ENCODE results near the gene FGGY.

The FGGY gene

DNA sequence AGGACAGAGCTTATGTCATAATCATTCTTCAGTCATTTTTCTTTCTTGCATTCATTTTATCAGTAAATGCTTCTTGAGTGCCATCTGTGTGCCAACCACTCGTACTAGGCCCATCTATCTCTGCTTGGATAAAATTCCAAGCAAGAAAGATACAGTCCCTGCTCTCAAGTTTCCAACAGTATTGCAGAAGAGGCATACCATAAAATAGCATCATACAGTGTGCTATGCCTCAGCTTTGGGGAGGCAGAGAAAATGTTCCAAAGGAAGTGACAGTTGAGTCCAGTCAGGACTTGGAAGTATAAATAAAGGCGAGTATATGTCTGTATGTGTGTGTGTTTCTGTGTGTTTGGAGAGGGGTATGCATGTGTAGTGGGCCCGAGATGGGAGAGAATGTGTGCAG is 404.5 kb downstream of the FGGY start:
- H3K36me3 ChIP-seq, result no peaks in the 10 kb centered on the region
- no peaks in the 10 kb centered on the region for H3K9me3 ChIP-seq (ENCODE audit: severe bottlenecking)
- no peaks in the 10 kb centered on the region for H3K27me3 ChIP-seq (ENCODE audit: insufficient read depth, low read depth, severe bottlenecking)
- H3K4me3 ChIP-seq (ENCODE audit: low read depth, low read length), result no peak overlapping the region
- no peak for DNase-seq
- H3K27ac ChIP-seq, result no peak overlapping the region
- TF ChIP-seq, protein P1, sequence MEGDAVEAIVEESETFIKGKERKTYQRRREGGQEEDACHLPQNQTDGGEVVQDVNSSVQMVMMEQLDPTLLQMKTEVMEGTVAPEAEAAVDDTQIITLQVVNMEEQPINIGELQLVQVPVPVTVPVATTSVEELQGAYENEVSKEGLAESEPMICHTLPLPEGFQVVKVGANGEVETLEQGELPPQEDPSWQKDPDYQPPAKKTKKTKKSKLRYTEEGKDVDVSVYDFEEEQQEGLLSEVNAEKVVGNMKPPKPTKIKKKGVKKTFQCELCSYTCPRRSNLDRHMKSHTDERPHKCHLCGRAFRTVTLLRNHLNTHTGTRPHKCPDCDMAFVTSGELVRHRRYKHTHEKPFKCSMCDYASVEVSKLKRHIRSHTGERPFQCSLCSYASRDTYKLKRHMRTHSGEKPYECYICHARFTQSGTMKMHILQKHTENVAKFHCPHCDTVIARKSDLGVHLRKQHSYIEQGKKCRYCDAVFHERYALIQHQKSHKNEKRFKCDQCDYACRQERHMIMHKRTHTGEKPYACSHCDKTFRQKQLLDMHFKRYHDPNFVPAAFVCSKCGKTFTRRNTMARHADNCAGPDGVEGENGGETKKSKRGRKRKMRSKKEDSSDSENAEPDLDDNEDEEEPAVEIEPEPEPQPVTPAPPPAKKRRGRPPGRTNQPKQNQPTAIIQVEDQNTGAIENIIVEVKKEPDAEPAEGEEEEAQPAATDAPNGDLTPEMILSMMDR (IDR thresholded peaks at IDR 0.05; ENCODE audit: low read depth, low read length), result no peak

DNA sequence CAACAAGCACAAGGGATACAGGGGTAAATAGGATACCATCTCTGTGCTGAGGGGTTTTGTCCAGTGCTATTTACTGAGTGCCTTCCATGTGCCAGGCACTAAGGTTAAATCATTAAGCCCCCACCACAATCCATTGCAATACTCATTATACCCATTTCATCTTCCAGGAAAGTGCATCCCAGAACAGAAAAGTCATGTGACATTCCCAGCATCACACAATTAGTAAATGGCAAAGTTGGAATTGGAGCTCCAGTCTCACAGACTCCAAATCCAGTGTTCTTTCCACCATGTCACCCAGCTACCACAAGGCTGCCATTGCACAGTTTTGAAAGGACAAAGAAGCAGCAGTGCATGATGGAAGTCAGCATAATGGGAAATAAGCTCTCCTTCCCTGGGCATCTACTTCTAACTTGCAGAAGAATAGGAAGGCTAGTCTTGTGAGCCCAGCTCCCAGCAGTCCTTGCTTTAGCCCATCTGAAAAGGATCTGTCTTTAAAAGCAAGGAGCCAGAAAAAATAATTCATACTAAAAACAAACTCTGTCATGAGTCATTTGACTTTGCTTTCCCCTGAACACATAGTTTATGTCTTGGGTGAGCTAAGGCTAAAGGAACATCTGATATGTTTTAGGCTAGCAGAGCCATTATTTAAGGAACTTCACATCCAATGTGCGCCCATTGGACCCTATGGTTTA is 406.5 kb downstream of the FGGY start:
- H3K4me3 ChIP-seq (ENCODE audit: low read depth, low read length), result no peak overlapping the region
- no peak for DNase-seq
- no peaks in the 10 kb centered on the region for H3K9me3 ChIP-seq (ENCODE audit: severe bottlenecking)
- no peaks in the 10 kb centered on the region for H3K27me3 ChIP-seq (ENCODE audit: insufficient read depth, low read depth, severe bottlenecking)
- H3K36me3 ChIP-seq, result no peaks in the 10 kb centered on the region
- no peak overlapping the region for H3K27ac ChIP-seq
- TF ChIP-seq, protein P1 (IDR thresholded peaks at IDR 0.05; ENCODE audit: low read depth, low read length), result no peak

DNA sequence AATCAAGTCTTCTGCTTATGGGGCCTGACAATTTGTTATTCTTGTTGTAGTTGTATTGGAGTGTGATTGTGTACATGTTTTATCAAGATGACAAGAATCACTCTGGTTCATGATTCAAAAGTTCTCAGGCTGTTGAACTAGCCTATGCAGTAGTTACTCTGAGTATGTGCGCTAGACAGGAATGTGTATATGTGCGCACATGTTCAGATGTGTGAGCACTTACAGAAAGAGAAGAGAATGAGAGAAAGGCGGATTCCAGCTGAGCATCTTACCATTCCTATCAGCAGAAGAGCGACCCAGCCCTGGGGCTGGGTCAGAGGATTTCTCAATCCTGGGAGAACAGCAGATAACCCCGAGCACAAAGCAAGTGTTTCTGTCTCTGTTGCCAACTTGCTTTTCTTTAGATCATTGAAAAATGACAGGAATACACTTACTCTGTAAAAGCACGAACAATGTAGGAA is 407.1 kb downstream of the FGGY start:
- H3K4me3 ChIP-seq (ENCODE audit: low read depth, low read length), result no peak overlapping the region
- no peak for DNase-seq
- H3K27ac ChIP-seq, result no peak overlapping the region
- H3K9me3 ChIP-seq (ENCODE audit: severe bottlenecking), result no peaks in the 10 kb centered on the region
- TF ChIP-seq, protein P1 (IDR thresholded peaks at IDR 0.05; ENCODE audit: low read depth, low read length), result no peak
- H3K27me3 ChIP-seq (ENCODE audit: insufficient read depth, low read depth, severe bottlenecking), result no peaks in the 10 kb centered on the region
- no peaks in the 10 kb centered on the region for H3K36me3 ChIP-seq

DNA sequence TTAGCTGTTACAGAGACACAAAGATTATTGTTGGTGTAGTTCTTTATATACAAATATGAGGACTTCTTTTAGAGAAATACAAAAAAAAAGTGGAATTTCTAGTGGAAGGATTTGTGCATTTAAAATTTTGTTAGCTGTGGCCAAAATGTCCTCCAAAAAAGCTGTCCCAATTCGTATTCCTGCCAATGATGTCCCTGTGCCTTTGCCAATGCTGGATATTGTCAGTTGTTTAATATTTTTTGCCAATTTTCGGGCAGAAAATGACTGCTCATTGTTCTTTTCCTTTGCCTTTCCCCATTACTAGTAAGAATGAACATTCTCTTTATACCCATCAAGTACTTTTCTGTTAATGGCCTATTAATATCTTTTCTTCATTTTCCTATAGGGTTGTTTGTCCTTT is 407.8 kb downstream of the FGGY start:
- no peak overlapping the region for H3K27ac ChIP-seq
- no peak for DNase-seq

DNA sequence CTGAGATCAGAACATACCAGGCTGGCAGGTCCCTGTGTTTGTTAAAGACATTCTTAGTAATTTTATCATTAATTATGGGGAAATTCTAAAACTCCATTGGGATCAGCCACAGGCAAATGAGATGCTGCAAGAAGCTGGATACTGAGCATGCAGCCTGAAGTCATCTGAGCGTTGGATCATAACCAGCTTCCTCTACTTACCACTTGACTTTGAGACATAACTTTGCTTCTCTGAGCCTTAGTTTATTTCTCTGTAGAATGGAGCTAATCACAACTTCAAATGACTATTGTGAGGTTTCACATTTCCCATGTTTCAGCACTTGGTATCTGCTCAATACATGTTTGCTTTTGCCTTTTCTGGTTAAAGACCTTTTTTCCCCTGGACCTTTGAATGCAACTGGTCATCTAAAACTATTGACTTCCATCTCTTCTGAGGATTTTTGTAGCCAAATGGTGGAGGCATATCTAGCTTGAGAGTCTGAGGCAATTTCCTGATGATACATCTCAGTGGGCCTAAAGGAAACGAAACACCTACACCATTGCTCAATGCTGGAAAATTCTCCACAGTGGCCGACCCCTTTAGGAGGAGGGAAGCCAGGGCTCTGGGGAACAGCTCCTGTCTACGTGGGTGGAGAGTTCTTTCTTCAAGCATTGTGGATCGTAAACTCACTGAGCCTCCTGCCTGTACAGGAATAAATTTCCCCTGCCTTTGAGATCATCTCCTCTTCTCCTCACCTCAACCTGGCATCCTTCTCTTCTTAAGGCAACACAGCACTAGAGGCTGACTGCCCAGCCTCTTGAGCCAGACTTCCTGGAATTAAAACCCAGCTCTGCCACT is 408.8 kb downstream of the FGGY start:
- no peaks in the 10 kb centered on the region for H3K27me3 ChIP-seq (ENCODE audit: insufficient read depth, low read depth, severe bottlenecking)
- TF ChIP-seq, protein P1 (IDR thresholded peaks at IDR 0.05; ENCODE audit: low read depth, low read length), result no peak
- no peaks in the 10 kb centered on the region for H3K9me3 ChIP-seq (ENCODE audit: severe bottlenecking)
- no peaks in the 10 kb centered on the region for H3K36me3 ChIP-seq
- no peak for DNase-seq
- no peak overlapping the region for H3K4me3 ChIP-seq (ENCODE audit: low read depth, low read length)
- no peak overlapping the region for H3K27ac ChIP-seq

More for the DNA sequence above, 407.8 kb downstream of the FGGY start:
- no peak overlapping the region for H3K4me3 ChIP-seq (ENCODE audit: low read depth, low read length)
- H3K9me3 ChIP-seq (ENCODE audit: severe bottlenecking), result no peaks in the 10 kb centered on the region
- no peaks in the 10 kb centered on the region for H3K36me3 ChIP-seq
- TF ChIP-seq, protein P1 (IDR thresholded peaks at IDR 0.05; ENCODE audit: low read depth, low read length), result no peak
- H3K27me3 ChIP-seq (ENCODE audit: insufficient read depth, low read depth, severe bottlenecking), result no peaks in the 10 kb centered on the region
